Stomach (tissue), 9 donors: ENCODE measurements around the gene SHC1. TPM values are rescaled to one million over a fixed set of nuclear protein-coding genes. Genes with fewer than 3 reads are reported as not detected.
"Not testable (repeated sequence)": the region's sequence is repeated elsewhere in the genome, so short reads cannot be mapped to it uniquely, and the experiment has no call there.

Experiments used
- DNase-seq, 2 donors: peaks; one replicate each; pipeline versions ENCODE4 v3.0.0 to v3.0.0-alpha.2; 2013 to 2019
- H3K27ac ChIP-seq, 5 donors: fragments of 200-600 bp in 4 of 5; sonication (generic) in 4 of 5; one replicate each; pipeline ENCODE4 v1.5.1; 2013 to 2019; ENCODE audit warnings: mild to moderate bottlenecking in 1 of 5, moderate library complexity in 1 of 5
- H3K27me3 ChIP-seq, 3 donors: fragments of 200-600 bp; sonication (generic); one replicate each; pipeline ENCODE4 v1.5.1; 2017 to 2019; ENCODE audit warnings: mixed run types in 1 of 3
- H3K36me3 ChIP-seq, 4 donors: fragments of 200-600 bp; sonication (generic); 1 replicate in 3 of 4; 2 replicates in 1 of 4; pipeline ENCODE4 v1.5.1; 2016 to 2019
- H3K4me1 ChIP-seq, 4 donors: fragments of 200-600 bp; sonication (generic); one replicate each; pipeline ENCODE4 v1.5.1; 2016 to 2019
- H3K4me3 ChIP-seq, 4 donors: fragments of 200-600 bp; sonication (generic) in 3 of 4; one replicate each; pipeline ENCODE4 v1.5.1; 2016 to 2019; ENCODE audit warnings: mild to moderate bottlenecking in 1 of 4
- H3K9me3 ChIP-seq, 4 donors: fragments of 200-600 bp; sonication (generic); one replicate each; pipeline ENCODE4 v1.5.1; 2016 to 2019
- CTCF ChIP-seq, 7 experiments: fragments of 450-650 bp in 4 of 7; fragments of 200-600 bp in 3 of 7; sonication (generic) in 3 of 7; IDR thresholded peaks; one replicate each; pipeline ENCODE4 v1.5.1; 2016 to 2019; ENCODE audit warnings: antibody characterized with exemption in 7 of 7, control low read depth in 2 of 7, mild to moderate bottlenecking in 1 of 7
- EP300 ChIP-seq: sonication (generic); formaldehyde crosslinking; IDR thresholded peaks from one replicate; pipeline ENCODE4 v1.6.1; 2017; ENCODE audit warnings: antibody characterized with exemption
- POLR2A ChIP-seq, 4 donors: fragments of 450-650 bp; IDR thresholded peaks; one replicate each; pipeline ENCODE4 v1.6.1; 2016; ENCODE audit warnings: antibody characterized with exemption in 4 of 4, control low read depth in 2 of 4, mild to moderate bottlenecking in 1 of 4, moderate library complexity in 1 of 4
- POLR2AphosphoS5 ChIP-seq, 3 donors: sonication (generic); formaldehyde crosslinking; IDR thresholded peaks; one replicate each; pipeline ENCODE4 v1.6.1; 2016; ENCODE audit warnings: antibody characterized with exemption in 3 of 3
- WGBS, 5 donors: extraction: QIAGEN DNeasy Blood & Tissue Kit in 3 of 5; methylation state at CpG; one replicate each; pipeline versions ENCODE4 v1.1.5 to v1.1.7; 2013 to 2018; 5-methylcytosine and 5-hydroxymethylcytosine counted together
- intact Hi-C: fragments of 100-400 bp; cut with DNase I; formaldehyde crosslinking; loops from one replicate; pipeline ENCODE4 v1.15.1; 2023; ENCODE audit warnings: low total_unique reads
- polyA plus RNA-seq, 3 donors: library from polyadenylated mRNA; stranded (reverse); fragments of 200-250 nt; gene quantifications; one replicate each; pipeline ENCODE4 v1.2.3, GENCODE V29; 2013
- total RNA-seq, 5 donors: library from RNA; depleted of rRNA; stranded (reverse); fragments of >200 nt; gene quantifications; one replicate each; pipeline versions ENCODE4 v1.1.0 to v1.2.3, GENCODE V29; 2014 to 2016
- donor health status: healthy with polysubstance abuse.
- donor health status: Bipolar disorder and iron deficiency.
- donor health status: healthy.

The SHC1 gene
- total and polyA plus RNA-seq, 8 donors = 23.2 to 81.1 (median 58.0) TPM

- intact Hi-C loops = no loop called here
- no peak for TF ChIP-seq POLR2A (IDR thresholded peaks at IDR 0.05)
- TF ChIP-seq EP300 = no peak
- no peak for TF ChIP-seq POLR2AphosphoS5 (IDR thresholded peaks at IDR 0.05)
- no peak for TF ChIP-seq CTCF (IDR thresholded peaks at IDR 0.05)
Measured at GRCh38 chr1:154982341-154982740, 11.8 kb upstream of the SHC1 start.

DNA sequence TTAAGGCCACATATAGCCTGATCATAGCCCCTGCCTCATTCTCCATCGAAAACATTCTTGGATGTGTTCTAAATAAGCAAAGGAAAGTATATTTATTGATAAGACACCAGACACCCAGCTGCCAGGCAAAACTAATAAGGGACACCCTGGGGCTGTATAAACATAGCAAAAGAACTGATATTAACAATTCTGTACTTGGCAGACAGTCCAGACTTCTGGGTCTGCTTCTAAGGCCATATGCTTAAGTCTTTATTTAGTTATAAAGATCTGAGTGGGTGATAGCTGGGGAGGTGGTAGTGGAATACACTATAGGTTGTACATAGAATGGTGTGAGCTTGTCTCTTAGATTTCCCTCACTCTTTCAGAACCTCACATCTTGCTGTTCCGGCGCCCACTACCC, 7.8 kb upstream of the SHC1 start:
- no peak for TF ChIP-seq CTCF (IDR thresholded peaks at IDR 0.05)
- TF ChIP-seq EP300 = no peak
- no peak for TF ChIP-seq POLR2A (IDR thresholded peaks at IDR 0.05)
- TF ChIP-seq POLR2AphosphoS5 (IDR thresholded peaks at IDR 0.05) = no peak
- Histone ChIP-seq H3K4me1 (peaks cover 12 to 31% (median 20%) of the 10 kb centered on the region in 4 donors), H3K27me3 (no peaks in the 10 kb centered on the region), H3K4me3 (no peak overlapping the region), H3K27ac (no peak overlapping the region), H3K36me3 (peaks cover 0 to 20% (median 14%) of the 10 kb centered on the region in 4 donors), H3K9me3 (no peaks in the 10 kb centered on the region)
- DNase-seq = no peak
- intact Hi-C loops = no loop called here
- WGBS, 5 donors = 84 to 96% (median 93%) methylated on average over 3 of the region's 3 CpGs

More at GRCh38 chr1:154982341-154982740, 11.8 kb upstream of the SHC1 start:
- Histone ChIP-seq H3K27me3 (no peaks in the 10 kb centered on the region), H3K4me3 (peak overlapping the region; percentile 69 to 79 (median 72)), H3K9me3 (no peaks in the 10 kb centered on the region), H3K27ac (peak overlapping the region in 4 of 5 donors; percentile 27 to 86 (median 80)), H3K4me1 (peaks cover 16 to 34% (median 28%) of the 10 kb centered on the region in 4 donors), H3K36me3 (peaks cover 0 to 27% (median 18%) of the 10 kb centered on the region in 4 donors)
- no peak for DNase-seq
- WGBS, 5 donors = 58 to 64% (median 62%) methylated on average over 6 of the region's 6 CpGs

- intact Hi-C loops, DNase-seq, H3K27me3 ChIP-seq, H3K9me3 ChIP-seq, H3K4me3 ChIP-seq, H3K27ac ChIP-seq: not testable (repeated sequence)
- WGBS, 5 donors = 63 to 79% (median 68%) methylated on average over 3 of the region's 3 CpGs
- peaks cover 14 to 36% (median 25%) of the 10 kb centered on the region in 4 donors for H3K4me1 ChIP-seq
- H3K36me3 ChIP-seq = peaks cover 0 to 20% (median 14%) of the 10 kb centered on the region in 4 donors
Measured at GRCh38 chr1:154977762-154978161, 7.2 kb upstream of the SHC1 start.

- no peak for TF ChIP-seq CTCF (IDR thresholded peaks at IDR 0.05)
- no peak for TF ChIP-seq EP300
- TF ChIP-seq POLR2A (IDR thresholded peaks at IDR 0.05) = no peak
- no peak for TF ChIP-seq POLR2AphosphoS5 (IDR thresholded peaks at IDR 0.05)
- H3K27me3 ChIP-seq = no peaks in the 10 kb centered on the region
- peaks cover 0 to 20% (median 14%) of the 10 kb centered on the region in 4 donors for H3K36me3 ChIP-seq
- H3K4me3 ChIP-seq = peak overlapping the region; percentile 64 to 70 (median 68)
- H3K27ac ChIP-seq = peak overlapping the region; percentile 89 to 100 (median 99)
- no peaks in the 10 kb centered on the region for H3K9me3 ChIP-seq
- intact Hi-C loops = no loop called here
- peak; percentile 55 to 83 for DNase-seq
- 0 to 1% (median 1%) methylated on average over 24 of the region's 24 CpGs for WGBS, 5 donors
- H3K4me1 ChIP-seq = peaks cover 30 to 45% (median 38%) of the 10 kb centered on the region in 4 donors
Measured at GRCh38 chr1:154975409-154976059, 5.0 kb upstream of the SHC1 start.
